ENCODE results near the gene ERC2. TPM values are rescaled to one million over a fixed set of nuclear protein-coding genes. Genes with fewer than 3 reads are reported as not detected.

The ERC2 gene
- total and polyA plus RNA-seq, 12 donors: 0.22 to 4.2 (median 1.7) TPM

DNA sequence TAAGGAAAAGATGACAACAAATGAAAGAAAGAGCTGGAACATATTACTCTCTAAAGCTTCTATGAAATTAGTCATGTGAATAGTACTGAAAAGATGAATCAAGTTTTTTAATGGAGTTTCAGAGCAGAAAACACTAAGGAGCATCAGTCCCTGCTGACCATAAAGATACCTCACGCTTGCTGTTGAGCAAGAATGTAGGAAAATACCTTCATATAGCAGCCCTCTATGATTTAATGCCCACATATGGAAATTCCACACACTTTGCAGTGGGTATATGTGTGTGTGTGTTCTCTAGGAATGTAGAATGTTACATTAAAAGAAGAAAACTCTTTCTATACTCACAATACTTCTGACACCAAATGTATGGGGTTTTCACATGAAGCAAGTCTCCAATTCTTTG lies 355.0 kb downstream of the ERC2 start:
- H3K27me3 ChIP-seq: no peaks in the 10 kb centered on the region
- 81 to 86% methylated on average over 1 of the region's 1 CpG for WGBS, 2 donors
- peaks cover 0 to 17% (median 7%) of the 10 kb centered on the region in 11 donors for H3K9me3 ChIP-seq
- no peak for ATAC-seq
- H3K36me3 ChIP-seq: no peaks in the 10 kb centered on the region
- H3K27ac ChIP-seq: no peak overlapping the region
- no peak overlapping the region for H3K4me3 ChIP-seq
- no peak for TF ChIP-seq CTCF (IDR thresholded peaks at IDR 0.05)
- intact Hi-C loops (cut with DNase I): no loop called here
- no peaks in the 10 kb centered on the region for H3K4me1 ChIP-seq
- no peak for DNase-seq

DNA sequence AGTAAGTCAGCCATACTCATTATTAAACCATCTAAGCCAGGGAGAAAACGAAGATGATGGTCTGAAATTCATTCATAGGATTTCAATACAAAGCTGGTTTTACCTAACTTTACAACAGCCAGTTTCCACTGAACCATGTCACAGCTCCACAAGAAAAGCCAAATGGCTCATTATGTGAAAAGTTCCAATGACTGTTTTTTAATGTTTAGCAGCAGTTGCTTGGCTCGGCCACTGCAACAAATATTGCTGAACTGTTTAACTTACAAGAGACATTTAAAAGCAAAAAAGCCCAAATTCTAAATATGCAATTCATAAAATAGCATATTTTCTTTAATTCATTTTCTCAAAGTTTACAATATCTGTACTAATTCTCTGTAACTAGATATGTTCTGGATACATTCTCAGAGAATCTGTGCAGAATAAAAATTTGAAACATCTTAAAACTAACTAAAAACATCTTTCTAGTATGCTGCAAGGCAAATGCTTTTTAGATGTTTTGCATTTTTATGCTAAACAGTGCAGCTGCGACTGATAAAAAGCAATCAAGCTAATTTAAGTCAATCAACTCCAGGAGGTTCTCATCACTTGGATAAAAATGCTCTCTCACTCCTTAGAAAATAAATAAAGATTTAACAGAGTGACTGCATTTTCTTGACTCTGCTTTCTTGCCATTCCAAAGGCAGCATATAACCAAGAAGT lies 356.5 kb downstream of the ERC2 start:
- Histone ChIP-seq H3K9me3 (peaks cover 0 to 17% (median 7%) of the 10 kb centered on the region in 11 donors), H3K27me3 (no peaks in the 10 kb centered on the region), H3K4me1 (no peaks in the 10 kb centered on the region), H3K27ac (no peak overlapping the region), H3K36me3 (no peaks in the 10 kb centered on the region), H3K4me3 (no peak overlapping the region)
- no peak for ATAC-seq
- intact Hi-C loops (cut with DNase I): no loop called here
- 53 to 57% methylated on average over 3 of the region's 3 CpGs for WGBS, 2 donors
- no peak for TF ChIP-seq CTCF (IDR thresholded peaks at IDR 0.05)
- DNase-seq: no peak

DNA sequence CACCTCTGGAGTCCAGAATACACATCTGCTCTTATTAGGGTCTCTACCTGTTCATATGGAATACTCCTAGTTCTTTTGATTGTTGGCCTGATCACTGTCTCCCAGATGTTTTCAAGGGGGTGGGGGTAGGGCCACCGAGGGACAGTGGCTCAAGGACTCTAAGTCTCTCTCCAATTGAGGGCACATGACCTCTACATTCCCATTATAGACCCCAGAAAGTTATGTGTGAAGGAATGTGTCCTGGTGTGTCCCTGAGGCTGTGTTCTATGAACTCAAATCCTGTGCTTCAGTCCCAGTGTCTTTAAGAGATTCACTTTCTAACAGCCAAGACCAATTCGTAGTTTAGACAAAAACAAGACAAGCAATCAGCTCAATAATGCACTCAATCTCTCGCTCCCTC lies 357.4 kb downstream of the ERC2 start:
- H3K27me3 ChIP-seq: no peaks in the 10 kb centered on the region
- no peak overlapping the region for H3K4me3 ChIP-seq
- H3K36me3 ChIP-seq: no peaks in the 10 kb centered on the region
- ATAC-seq (no peak), DNase-seq (no peak)
- 62 to 71% methylated on average over 3 of the region's 3 CpGs for WGBS, 2 donors
- H3K27ac ChIP-seq: no peak overlapping the region
- peaks cover 0 to 13% (median 7%) of the 10 kb centered on the region in 11 donors for H3K9me3 ChIP-seq
- intact Hi-C loops (cut with DNase I): no loop called here
- TF ChIP-seq CTCF (IDR thresholded peaks at IDR 0.05): no peak
- H3K4me1 ChIP-seq: no peaks in the 10 kb centered on the region

DNA sequence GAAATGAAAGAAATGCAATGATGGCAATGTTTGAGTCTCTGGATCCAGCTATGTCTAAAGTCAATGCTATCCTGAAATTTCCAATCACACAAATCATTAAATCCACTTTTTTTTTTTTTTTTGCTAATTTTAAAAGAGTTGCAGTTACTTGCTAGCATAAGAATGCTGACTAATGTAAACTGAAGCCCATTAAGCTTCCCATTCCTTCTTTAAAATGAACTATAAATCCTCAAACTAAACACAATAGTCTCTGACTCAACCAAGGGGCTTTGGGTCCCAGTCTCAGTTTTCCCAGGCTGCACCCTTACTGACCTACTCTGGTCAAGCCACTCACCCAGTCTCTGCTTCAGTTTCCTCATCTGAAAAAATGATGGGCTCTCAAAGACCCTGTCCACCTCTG lies 361.1 kb downstream of the ERC2 start:
- Histone ChIP-seq H3K27me3 (peaks cover 0 to 2% (median 0%) of the 10 kb centered on the region in 7 donors), H3K27ac (no peak overlapping the region), H3K4me3 (no peak overlapping the region), H3K36me3 (no peaks in the 10 kb centered on the region), H3K9me3 (peaks cover 0 to 3% (median 0%) of the 10 kb centered on the region in 11 donors), H3K4me1 (no peaks in the 10 kb centered on the region)
- intact Hi-C loops (cut with DNase I): no loop called here
- DNase-seq (no peak), ATAC-seq (no peak)
- no peak for TF ChIP-seq CTCF (IDR thresholded peaks at IDR 0.05)

Data from heart right ventricle (tissue), 16 donors.